ENCODE results near the gene SPTBN5.

Gene SPTBN5

GRCh38 chr15:41885321-41885720 lies 8.5 kb downstream of the SPTBN5 start:
- H3K4me1 ChIP-seq (ENCODE audit: insufficient read depth, low read length, poor library complexity, severe bottlenecking), result peaks cover 16% of the 10 kb centered on the region
- H3K9me3 ChIP-seq (ENCODE audit: insufficient read depth, low read depth, low read length), result no peaks in the 10 kb centered on the region
- H3K4me2 ChIP-seq (ENCODE audit: low read depth, low read length, poor library complexity, severe bottlenecking), result no peak overlapping the region
- no peak overlapping the region for H2AFZ ChIP-seq (ENCODE audit: low read length)
- H3F3A ChIP-seq (ENCODE audit: low read depth), result no peaks in the 10 kb centered on the region
- TF ChIP-seq CTCF (conservative IDR thresholded peaks at IDR 0.05; ENCODE audit: low read length) (no peak), EZH2phosphoT487 (IDR thresholded peaks at IDR 0.05; ENCODE audit: borderline replicate concordance) (no peak)
- H3K4me3 ChIP-seq (ENCODE audit: low read length, poor library complexity, severe bottlenecking), result no peak overlapping the region
- no peaks in the 10 kb centered on the region for H3K9me2 ChIP-seq (replicated peaks; ENCODE audit: low read depth, low read length)
- H3K9ac ChIP-seq (ENCODE audit: low read depth, low read length, poor library complexity, severe bottlenecking), result no peak overlapping the region
- H4K20me1 ChIP-seq (ENCODE audit: insufficient read depth, low read length, poor library complexity, severe bottlenecking), result no peaks in the 10 kb centered on the region
- no peaks in the 10 kb centered on the region for H3K36me3 ChIP-seq (ENCODE audit: insufficient read depth, low read length)
- no peaks in the 10 kb centered on the region for H3K79me2 ChIP-seq (ENCODE audit: insufficient read depth, low read length)
- H3K27me3 ChIP-seq (ENCODE audit: insufficient read depth, low read length, poor library complexity, severe bottlenecking), result no peaks in the 10 kb centered on the region

- Histone ChIP-seq H3K4me1 (ENCODE audit: insufficient read depth, low read length, poor library complexity, severe bottlenecking) (peaks cover 16% of the 10 kb centered on the region), H3K9ac (ENCODE audit: low read depth, low read length, poor library complexity, severe bottlenecking) (no peak overlapping the region), H4K20me1 (ENCODE audit: insufficient read depth, low read length, poor library complexity, severe bottlenecking) (no peaks in the 10 kb centered on the region), H3K36me3 (ENCODE audit: insufficient read depth, low read length) (no peaks in the 10 kb centered on the region), H3K9me2 (replicated peaks; ENCODE audit: low read depth, low read length) (no peaks in the 10 kb centered on the region), H3K9me3 (ENCODE audit: insufficient read depth, low read depth, low read length) (no peaks in the 10 kb centered on the region), H2AFZ (ENCODE audit: low read length) (no peak overlapping the region), H3F3A (ENCODE audit: low read depth) (no peaks in the 10 kb centered on the region), H3K79me2 (ENCODE audit: insufficient read depth, low read length) (no peaks in the 10 kb centered on the region), H3K4me2 (ENCODE audit: low read depth, low read length, poor library complexity, severe bottlenecking) (no peak overlapping the region), H3K4me3 (ENCODE audit: low read length, poor library complexity, severe bottlenecking) (no peak overlapping the region), H3K27me3 (ENCODE audit: insufficient read depth, low read length, poor library complexity, severe bottlenecking) (no peaks in the 10 kb centered on the region)
- no peak for TF ChIP-seq CTCF (conservative IDR thresholded peaks at IDR 0.05; ENCODE audit: low read length)
- no peak for TF ChIP-seq EZH2phosphoT487 (IDR thresholded peaks at IDR 0.05; ENCODE audit: borderline replicate concordance)
These were observed 9.4 kb downstream of the SPTBN5 start for GRCh38 chr15:41884458-41884857.

- no peaks in the 10 kb centered on the region for H3K79me2 ChIP-seq (ENCODE audit: insufficient read depth, low read length)
- H3K27me3 ChIP-seq (ENCODE audit: insufficient read depth, low read length, poor library complexity, severe bottlenecking), result no peaks in the 10 kb centered on the region
- H3K4me1 ChIP-seq (ENCODE audit: insufficient read depth, low read length, poor library complexity, severe bottlenecking), result peaks cover 8% of the 10 kb centered on the region
- no peaks in the 10 kb centered on the region for H3F3A ChIP-seq (ENCODE audit: low read depth)
- no peak overlapping the region for H3K4me2 ChIP-seq (ENCODE audit: low read depth, low read length, poor library complexity, severe bottlenecking)
- H2AFZ ChIP-seq (ENCODE audit: low read length), result peak overlapping the region; percentile 20; the same call in 1 of the 2 replicates
- TF ChIP-seq EZH2phosphoT487 (IDR thresholded peaks at IDR 0.05; ENCODE audit: borderline replicate concordance) (no peak), CTCF (conservative IDR thresholded peaks at IDR 0.05; ENCODE audit: low read length) (no peak)
- no peaks in the 10 kb centered on the region for H3K9me3 ChIP-seq (ENCODE audit: insufficient read depth, low read depth, low read length)
- H3K9ac ChIP-seq (ENCODE audit: low read depth, low read length, poor library complexity, severe bottlenecking), result no peak overlapping the region
- H3K9me2 ChIP-seq (replicated peaks; ENCODE audit: low read depth, low read length), result no peaks in the 10 kb centered on the region
- no peaks in the 10 kb centered on the region for H3K36me3 ChIP-seq (ENCODE audit: insufficient read depth, low read length)
- no peak overlapping the region for H3K4me3 ChIP-seq (ENCODE audit: low read length, poor library complexity, severe bottlenecking)
- H4K20me1 ChIP-seq (ENCODE audit: insufficient read depth, low read length, poor library complexity, severe bottlenecking), result no peaks in the 10 kb centered on the region
These were observed 10.4 kb downstream of the SPTBN5 start for GRCh38 chr15:41883484-41883825.

Data from Loucy (cell line).